Right lobe of liver (tissue), 4 donors: ENCODE measurements around the gene CTTN.

Source experiments
- POLR2A ChIP-seq: fragments of 450-650 bp; IDR thresholded peaks from one replicate; pipeline ENCODE4 v1.6.1; 2017; ENCODE audit warnings: antibody characterized with exemption, mild to moderate bottlenecking
- TF ChIP-seq, protein P1 (sequence below), 4 donors: fragments of 200-600 bp in 3 of 4; fragments of 450-650 bp in 1 of 4; IDR thresholded peaks; one replicate each; pipeline versions ENCODE4 v1.5.1 to v1.8.0; 2016 to 2022; ENCODE audit warnings: antibody characterized with exemption in 4 of 4, mild to moderate bottlenecking in 2 of 4
- donor health status: DM: no; HTN: no; CAD: no.
- donor health status: DM: no; HTN: no; CAD: no.
- donor health status: DM: no; HTN: yes; CAD: no.

DNA sequence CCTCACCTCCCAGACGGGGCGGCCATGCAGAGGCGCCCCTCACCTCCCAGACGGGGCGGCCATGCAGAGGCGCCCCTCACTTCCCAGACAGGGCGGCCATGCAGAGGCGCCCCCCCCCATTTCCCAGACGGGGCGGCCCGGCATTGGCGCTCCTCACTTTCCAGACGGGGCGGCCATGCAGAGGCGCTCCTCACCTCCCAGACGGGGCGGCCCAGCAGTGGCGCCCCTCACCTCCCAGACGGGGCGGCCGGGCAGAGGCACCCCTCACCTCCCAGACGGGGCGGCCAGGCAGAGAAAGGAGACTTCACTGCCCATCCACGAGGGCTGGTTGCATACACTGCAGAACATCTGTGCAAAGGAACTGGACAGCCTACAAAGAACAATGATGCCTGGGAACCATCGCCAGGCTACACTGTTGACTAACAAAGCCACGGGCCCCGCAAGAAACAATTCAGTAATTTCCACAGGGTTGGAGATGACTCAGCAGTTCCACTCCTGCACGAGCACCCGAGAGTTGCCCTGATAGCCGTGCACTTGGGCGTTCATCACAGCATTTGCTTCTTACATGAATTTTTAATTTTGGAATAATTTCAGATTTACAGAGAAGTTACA is 58.7 kb downstream of the CTTN start:
- TF ChIP-seq, protein P1, sequence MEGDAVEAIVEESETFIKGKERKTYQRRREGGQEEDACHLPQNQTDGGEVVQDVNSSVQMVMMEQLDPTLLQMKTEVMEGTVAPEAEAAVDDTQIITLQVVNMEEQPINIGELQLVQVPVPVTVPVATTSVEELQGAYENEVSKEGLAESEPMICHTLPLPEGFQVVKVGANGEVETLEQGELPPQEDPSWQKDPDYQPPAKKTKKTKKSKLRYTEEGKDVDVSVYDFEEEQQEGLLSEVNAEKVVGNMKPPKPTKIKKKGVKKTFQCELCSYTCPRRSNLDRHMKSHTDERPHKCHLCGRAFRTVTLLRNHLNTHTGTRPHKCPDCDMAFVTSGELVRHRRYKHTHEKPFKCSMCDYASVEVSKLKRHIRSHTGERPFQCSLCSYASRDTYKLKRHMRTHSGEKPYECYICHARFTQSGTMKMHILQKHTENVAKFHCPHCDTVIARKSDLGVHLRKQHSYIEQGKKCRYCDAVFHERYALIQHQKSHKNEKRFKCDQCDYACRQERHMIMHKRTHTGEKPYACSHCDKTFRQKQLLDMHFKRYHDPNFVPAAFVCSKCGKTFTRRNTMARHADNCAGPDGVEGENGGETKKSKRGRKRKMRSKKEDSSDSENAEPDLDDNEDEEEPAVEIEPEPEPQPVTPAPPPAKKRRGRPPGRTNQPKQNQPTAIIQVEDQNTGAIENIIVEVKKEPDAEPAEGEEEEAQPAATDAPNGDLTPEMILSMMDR (IDR thresholded peaks at IDR 0.05): no peak
- TF ChIP-seq POLR2A: no peak
